NCI-H1105 (cell line): ENCODE results near the gene UBE4B.
A peak's percentile ranks its signal among the peaks of the same experiment; 100 is the strongest.
"Not testable (repeated sequence)": the region's sequence is repeated elsewhere in the genome, so short reads cannot be mapped to it uniquely, and the experiment has no call there.

Experiments used
- DNase-seq: peaks from one replicate; lab custom pipeline; 2025; lab: John Stamatoyannopoulos, UW

Gene UBE4B

GRCh38 chr1:10177876-10178275 lies 145.1 kb downstream of the UBE4B start:
- DNase-seq: no peak

DNA sequence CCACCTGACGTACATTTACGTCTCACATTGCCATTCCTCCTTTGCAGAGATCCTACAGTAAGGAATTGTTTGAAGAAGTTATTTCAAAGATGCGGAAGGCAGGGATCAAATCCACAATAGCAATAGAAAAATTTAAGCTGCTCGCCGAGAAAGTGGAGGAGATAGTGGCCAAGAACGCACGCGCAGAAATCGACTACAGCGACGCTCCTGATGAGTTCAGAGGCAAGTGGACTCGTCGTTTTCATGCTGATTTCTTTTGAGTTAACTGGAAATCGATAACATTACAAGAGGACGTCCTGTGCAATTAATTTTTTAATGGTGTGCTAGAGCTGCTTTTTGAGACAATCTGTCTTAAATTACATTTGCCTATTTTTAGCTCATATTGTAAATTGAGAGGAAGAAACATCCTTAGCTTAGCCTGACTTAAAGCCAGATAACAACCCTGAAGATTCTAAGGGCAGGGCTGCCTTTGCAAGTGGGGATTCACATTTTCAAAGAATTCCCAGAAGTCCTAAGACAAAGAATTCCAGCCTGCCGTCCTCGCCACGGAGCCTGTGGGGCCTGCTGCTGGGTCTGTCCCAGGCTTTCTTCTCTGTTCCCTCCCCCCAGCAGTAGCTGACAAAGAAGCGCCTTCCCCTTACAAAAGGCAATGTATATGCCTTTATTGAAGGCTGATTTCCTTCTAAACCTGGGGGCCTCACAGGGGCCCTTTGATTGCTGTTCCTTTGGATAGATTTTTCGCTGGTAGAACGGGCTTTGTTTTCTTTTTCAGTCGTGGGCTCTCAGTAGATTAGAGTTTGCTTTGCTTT lies 146.0 kb downstream of the UBE4B start:
- DNase-seq: no peak

- DNase-seq: no peak
These were observed 146.8 kb downstream of the UBE4B start for GRCh38 chr1:10179406-10180091.

DNA sequence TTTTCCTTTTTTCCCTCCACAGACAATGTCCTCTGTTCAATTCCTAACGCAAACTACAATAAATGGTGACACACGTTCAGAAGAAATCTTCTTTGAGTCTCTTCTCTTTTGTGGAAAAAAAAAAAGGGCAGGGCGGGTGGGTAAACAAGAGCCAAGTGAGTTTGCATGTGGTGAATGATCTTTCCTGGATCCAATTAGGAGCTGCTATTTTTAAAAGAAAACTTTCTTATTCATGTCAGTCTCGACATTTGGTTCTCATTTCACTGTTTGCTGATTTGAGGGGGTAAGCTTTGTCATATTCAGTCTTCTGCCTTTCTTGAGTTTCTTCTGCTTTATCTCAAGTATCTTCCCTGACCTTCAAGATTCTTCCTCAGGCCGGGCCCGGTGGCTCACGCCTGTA lies 148.4 kb downstream of the UBE4B start:
- DNase-seq: no peak

DNA sequence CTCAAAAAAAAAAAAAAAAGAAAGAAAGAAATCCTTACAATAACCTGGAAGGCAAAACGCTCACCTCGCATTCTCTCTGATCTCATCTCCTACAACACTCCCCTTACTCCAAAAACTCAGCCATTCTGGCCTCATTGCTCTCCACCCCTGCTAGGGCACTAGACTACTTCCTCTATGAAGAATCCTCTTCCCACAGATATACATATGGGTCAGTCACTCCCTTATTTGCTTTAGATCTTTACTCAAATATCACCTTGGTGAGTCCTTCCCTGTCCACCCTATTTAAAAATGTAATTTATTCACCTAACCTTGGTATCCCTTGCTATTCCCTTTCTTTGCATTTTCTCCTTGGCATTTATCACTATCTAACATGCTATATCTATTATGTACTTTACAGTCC lies 153.0 kb downstream of the UBE4B start:
- no peak for DNase-seq

DNA sequence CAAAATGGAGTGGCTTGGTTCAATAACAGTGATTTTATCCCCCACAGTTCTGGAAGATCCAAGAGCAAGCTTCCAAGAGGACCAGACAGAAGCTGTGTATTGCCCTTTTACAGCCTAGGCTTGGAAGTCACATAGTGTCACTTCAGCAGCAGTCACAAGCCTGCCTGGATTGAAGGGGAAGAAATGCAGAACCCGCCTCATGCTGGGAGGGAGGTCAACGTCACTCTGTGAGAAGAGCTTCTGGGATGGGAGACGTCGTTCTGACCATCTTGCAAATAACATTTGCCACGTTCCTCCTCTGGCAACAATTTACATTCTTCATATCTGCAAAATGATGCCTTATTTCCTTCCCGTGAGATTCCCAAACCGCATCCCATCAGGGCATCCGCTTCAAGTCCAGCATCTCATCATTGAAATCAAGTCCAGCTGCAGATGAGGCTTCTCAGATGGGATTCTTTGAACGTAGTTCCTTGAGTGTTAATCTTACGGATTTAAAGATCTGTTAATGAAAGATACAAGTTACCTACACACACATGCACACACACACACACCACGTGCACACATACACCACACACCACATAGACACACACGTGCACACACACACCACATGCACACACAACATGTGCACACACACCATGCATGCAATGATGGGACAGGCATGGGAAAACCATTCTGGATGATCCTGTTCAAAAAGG lies 153.7 kb downstream of the UBE4B start:
- no peak for DNase-seq

- DNase-seq: no peak
These were observed 154.2 kb downstream of the UBE4B start for GRCh38 chr1:10187026-10187334.

GRCh38 chr1:10188133-10188650 lies 155.4 kb downstream of the UBE4B start:
- DNase-seq: no peak

DNA sequence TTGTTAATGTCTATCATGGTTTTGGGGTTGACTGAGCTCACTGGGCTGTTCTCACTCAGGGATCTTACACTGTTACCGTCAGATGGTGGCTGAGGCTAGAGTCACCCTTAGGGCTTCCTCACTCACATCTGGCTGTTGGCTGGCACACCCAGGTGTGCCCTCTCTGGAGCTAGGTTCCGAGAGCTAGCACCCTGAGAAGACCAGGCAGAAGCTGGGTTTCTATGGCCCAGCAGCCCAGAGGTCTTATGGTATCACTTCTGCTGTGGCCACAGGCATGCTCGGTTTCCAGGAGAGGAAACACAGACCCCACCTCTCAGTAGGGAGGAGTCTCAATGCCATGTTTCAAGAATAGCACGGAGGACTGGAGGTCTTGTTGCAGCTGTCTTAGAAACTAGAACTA lies 156.9 kb downstream of the UBE4B start:
- no peak for DNase-seq

- no peak for DNase-seq
These were observed 159.5 kb downstream of the UBE4B start for GRCh38 chr1:10192263-10192662.

- no peak for DNase-seq
These were observed 160.5 kb downstream of the UBE4B start for GRCh38 chr1:10193288-10193687.

- no peak for DNase-seq
These were observed 162.8 kb downstream of the UBE4B start for GRCh38 chr1:10195570-10195969.

- DNase-seq: no peak
These were observed 164.2 kb downstream of the UBE4B start for GRCh38 chr1:10196976-10197375.

DNA sequence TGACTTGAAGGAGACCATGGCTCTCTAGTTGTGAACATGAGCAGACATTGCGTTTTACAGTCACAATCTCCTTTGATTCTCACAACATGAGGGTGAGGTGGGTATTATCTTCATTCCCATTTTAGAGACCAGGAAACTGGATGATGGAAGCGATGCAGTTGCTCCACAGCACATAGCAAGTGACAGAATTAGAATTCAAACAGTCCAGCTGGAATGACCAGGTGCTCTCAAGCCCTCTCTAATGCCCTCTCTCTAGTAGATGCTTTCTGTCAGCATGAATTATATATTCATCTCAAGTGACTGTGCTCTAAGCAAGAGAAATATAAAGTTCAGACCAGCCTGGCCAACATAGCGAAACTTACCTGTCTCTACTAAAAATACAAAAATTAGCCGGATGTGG lies 167.9 kb downstream of the UBE4B start:
- no peak for DNase-seq

- no peak for DNase-seq
These were observed 171.4 kb downstream of the UBE4B start for GRCh38 chr1:10204003-10204642.

DNA sequence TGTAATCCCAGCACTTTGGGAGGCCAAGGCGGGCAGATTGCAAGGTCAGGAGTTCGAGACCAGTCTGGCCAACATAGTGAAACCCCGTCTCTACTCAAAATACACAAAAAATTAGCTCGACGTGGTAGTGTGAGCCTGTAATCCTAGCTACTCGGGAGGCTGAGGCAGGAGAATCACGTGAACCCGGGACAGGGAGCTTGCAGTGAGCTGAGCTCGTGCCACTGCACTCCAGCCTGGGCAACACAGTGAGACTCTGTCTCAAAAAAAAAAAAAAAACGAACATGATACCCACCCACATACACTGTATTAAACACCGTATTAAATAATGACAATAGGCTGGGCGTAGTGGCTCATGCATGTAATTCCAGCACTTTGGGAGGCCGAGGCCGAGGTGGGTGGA lies 172.4 kb downstream of the UBE4B start:
- DNase-seq: not testable (repeated sequence)

- DNase-seq: no peak
These were observed 175.1 kb downstream of the UBE4B start for GRCh38 chr1:10207810-10208209.

- DNase-seq: no peak
These were observed 175.8 kb downstream of the UBE4B start for GRCh38 chr1:10208537-10208936.

- DNase-seq: no peak
These were observed 176.8 kb downstream of the UBE4B start for GRCh38 chr1:10209590-10209904.

DNA sequence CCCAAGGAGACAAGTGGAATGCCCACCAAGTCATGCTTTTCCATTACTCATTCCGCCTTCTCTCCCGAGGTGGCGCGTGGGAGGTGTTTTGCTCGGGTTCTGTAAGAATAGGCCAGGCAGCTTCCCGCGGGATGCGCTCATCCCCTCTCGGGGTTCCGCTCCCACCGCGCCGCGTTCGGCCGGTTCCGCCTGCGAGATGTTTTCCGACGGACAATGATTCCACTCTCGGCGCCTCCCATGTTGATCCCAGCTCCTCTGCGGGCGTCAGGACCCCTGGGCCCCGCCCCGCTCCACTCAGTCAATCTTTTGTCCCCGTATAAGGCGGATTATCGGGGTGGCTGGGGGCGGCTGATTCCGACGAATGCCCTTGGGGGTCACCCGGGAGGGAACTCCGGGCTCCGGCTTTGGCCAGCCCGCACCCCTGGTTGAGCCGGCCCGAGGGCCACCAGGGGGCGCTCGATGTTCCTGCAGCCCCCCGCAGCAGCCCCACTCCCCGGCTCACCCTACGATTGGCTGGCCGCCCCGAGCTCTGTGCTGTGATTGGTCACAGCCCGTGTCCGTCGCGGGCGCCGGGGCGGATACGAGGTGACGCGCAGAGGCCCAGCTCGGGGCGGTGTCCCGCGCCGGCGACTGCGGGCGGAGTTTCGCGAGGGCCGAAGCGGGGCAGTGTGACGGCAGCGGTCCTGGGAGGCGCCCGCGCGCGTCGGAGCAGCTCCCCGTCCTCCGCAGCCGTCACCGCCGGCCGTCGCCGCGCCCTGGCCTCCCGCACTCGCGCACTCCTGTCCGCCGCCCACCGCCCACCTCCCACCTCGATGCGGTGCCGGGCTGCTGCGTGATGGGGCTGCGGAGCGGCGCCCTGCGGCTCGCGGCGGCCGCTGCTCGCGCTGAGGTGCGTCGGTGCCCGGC lies 177.4 kb downstream of the UBE4B start, which contains the start of gene KIF1B:
KIF1B (plus strand) TSS at position 666 of the 906 bp plus-strand sequence. CDS start 21,759 bp downstream, outside the sequence.
- peak; percentile 98 for DNase-seq
